Effector CD8-positive, alpha-beta T cell (primary cell): Measurements from ENCODE around the gene KCNIP4.

Experiments used
- DNase-seq: peaks from one replicate; lab custom pipeline; 2025; lab: John Stamatoyannopoulos, UW

KCNIP4 gene

GRCh38 chr4:21688596-21689265 lies 259.8 kb downstream of the KCNIP4 start:
- DNase-seq, result no peak

- no peak for DNase-seq
Measured at GRCh38 chr4:21685911-21686310, 262.7 kb downstream of the KCNIP4 start.

DNA sequence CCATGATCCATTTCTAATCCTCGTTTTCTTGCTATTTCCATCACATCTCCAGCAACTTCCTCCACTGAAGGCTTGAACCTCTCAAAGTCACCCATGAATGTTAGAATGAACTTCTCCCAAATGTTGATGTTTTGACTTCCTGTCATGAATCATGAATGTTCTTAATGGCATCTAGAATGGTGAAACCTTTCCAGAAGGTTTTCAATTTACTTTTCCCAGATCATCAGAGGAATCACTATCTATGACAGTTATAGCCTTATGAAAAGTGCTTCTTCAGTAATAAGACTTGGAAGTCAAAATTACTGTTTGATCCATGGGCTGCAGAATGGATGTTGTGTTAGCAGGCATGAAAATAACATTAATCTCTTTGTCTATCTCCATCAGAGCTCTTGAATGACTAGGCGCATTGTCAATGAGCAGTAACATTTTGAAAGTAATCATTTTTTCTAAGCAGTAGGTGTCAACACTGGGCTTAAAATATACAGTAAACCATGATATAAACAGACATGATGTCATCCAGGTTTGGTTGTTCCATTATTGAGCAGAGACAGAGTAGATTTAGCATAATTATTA lies 268.2 kb downstream of the KCNIP4 start:
- DNase-seq, result no peak

- no peak for DNase-seq
Measured at GRCh38 chr4:21678711-21679110, 269.9 kb downstream of the KCNIP4 start.

DNA sequence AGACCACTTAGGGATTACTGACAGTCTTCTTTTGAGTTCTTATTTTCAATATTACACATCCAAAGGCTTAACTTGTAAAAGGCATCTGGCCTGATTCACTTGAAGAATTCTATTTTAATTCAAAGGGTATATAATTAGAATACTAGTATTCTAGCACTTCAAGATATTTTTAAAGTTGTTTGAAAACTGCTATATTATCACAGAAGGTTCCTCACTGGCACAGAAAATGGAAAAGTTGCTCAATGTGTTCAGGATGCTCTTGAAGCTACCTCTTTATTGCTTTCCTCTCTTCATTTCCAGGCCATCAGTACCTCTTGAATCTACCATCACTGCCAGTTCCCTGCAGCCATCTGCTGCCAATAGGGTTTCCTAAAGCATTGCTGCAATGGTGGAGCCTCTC lies 271.4 kb downstream of the KCNIP4 start:
- DNase-seq, result no peak

- DNase-seq, result no peak
Measured at GRCh38 chr4:21664355-21664754, 284.2 kb downstream of the KCNIP4 start.

GRCh38 chr4:21656832-21657231 lies 291.7 kb downstream of the KCNIP4 start:
- no peak for DNase-seq

- DNase-seq, result no peak
Measured at GRCh38 chr4:21655031-21655430, 293.5 kb downstream of the KCNIP4 start.

DNA sequence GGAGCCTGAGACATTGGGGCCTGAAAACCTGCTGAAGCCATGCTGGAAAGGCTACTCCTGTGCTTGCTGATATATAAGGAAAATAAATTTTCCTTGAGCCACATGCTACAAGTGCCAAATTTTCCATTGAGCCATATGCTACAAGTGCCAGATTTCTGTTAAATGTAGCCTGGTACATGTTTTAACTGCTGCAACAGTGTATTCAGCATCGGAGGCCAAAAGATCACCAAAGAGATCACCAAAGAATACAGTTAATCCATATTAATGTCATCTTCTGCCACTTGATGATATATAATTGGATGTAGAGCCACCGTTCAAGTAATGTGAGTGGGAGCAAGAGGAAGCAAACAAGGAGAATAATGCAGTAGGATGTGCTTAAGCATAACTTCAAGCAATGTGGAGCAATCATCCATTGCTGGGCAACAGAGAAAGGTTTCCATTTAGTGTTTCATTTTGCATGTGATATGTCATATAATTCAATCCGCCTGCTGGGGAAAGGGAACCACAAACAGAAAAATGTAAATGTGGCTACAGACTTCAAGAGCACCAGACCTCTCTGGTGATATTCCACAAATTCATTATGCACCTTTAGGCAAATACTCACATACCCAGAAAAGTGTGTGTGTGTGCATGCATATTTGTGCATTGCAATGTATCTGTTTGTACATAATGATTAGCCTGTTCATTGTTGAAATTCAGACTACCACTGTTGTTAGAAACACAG lies 295.9 kb downstream of the KCNIP4 start:
- DNase-seq, result no peak

- no peak for DNase-seq
Measured at GRCh38 chr4:21649391-21650090, 299.0 kb downstream of the KCNIP4 start.

DNA sequence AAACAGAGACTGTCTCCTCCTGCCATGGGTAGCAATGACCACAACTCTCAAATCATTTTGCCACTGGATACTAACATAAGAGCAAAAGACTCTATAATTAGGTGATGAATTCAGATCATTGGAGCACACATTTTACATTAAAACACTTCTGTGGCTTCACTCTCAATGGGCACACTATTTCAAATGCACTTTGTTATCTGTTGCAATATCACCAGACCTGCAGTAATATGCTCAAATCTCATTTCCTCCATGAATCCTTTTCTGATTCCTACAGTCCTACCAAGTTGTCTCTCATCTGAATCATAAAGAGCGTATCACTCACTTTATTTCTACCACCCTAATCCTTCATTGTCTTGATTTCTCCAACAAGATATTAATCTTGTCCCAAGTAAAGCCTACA lies 302.8 kb downstream of the KCNIP4 start:
- no peak for DNase-seq

GRCh38 chr4:21641696-21642095 lies 306.9 kb downstream of the KCNIP4 start:
- DNase-seq, result no peak

DNA sequence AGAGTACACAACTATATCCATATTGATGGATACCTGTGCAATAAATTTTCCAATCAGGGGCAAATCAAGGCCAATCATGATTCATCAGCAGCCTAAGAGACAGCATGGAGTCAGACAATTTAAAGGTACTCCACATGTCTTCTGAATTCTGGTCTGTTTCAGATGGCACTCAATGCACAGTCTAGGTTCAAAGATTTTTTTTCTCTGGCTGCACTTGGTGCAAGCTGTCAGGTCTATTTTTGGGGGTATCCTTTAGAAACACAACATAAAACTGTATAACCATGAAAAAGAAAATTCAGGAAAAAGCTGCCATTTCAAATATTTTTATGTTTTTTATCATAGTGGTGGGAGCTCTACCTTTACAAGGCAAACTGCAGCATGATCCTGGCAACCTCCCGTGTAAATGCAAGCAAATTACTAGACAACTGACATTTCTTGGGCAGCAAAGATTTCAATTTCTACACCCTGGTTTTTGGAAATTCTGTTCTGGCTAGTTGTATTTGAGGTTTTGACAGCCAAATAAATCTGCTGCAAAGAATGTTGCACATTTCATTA lies 310.3 kb downstream of the KCNIP4 start:
- no peak for DNase-seq

DNA sequence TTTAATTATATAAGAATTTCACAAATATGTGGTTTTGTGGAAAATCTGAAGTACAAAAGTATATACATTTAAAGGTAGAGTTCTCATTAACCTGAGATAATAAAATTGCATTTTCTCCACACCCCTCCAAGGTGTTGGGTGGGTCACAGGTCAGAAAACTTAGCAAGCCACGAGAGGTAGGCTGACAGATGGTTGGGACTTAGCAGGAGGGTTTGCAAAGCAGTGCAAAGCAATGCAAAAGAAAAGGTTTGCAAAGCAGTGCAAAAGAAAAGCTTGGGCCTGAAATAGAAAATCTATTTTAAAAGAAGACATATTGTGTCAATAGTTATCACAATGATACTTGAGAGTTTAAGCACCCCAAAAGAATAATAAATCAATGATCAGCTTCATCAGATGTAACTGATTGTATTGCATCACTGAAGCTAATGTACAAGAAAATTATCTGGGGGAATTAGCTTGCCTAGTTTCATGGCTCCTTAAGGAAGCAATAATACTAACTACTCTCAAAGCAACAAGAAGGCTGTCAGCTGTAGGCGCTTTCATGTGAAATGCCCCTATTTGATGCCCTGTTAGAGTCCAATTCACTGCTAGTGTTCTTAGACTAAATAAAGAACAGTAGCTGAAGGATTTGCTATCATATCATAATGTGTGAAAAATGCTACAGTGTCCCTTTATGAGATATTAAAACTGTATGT lies 319.5 kb downstream of the KCNIP4 start:
- DNase-seq, result no peak

DNA sequence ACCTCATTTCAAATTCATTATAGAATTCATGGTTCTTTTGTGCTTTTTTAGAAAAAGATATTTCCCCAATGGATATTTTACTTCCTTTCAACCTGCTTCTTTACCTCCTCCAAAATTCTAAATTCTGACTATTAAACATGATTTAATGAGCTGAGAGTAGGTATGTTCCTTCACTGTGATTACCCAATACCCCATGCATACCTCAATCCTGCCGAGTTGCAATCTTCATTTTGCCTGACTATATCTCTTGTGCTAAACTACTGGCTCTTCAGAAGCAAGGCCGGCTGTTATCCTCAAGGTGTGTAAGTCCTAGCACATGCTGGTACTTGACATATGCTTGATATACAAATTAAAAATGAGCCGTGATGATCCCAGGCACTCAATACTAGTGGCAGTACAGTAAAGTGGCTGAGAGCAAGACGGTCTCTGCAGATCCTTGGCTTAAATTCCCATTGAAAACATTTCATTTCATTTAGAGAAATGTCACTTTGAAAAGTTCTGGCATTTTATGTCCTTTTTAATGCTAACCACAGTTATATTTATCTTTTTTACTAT lies 320.4 kb downstream of the KCNIP4 start:
- DNase-seq, result no peak

DNA sequence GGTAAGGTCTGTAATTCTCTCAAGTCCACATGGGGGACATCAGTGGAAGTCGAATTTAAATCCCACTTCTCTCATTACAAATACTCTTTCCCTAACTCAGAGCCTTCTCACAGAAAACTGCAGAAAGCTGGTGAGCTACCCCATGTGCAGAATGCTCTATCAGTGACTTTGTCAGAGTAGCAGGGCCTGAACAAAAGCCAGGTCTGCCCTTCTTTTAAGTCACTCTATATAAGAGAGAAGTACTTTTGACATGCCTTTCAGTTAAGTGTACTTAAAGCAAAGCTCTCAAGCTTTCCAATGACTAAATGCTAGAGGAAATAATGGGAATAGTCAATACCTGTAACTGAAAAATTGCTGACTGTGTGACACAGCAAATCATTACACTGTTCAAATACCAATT lies 323.1 kb downstream of the KCNIP4 start:
- no peak for DNase-seq

- DNase-seq, result no peak
Measured at GRCh38 chr4:21605006-21605405, 343.6 kb downstream of the KCNIP4 start.

DNA sequence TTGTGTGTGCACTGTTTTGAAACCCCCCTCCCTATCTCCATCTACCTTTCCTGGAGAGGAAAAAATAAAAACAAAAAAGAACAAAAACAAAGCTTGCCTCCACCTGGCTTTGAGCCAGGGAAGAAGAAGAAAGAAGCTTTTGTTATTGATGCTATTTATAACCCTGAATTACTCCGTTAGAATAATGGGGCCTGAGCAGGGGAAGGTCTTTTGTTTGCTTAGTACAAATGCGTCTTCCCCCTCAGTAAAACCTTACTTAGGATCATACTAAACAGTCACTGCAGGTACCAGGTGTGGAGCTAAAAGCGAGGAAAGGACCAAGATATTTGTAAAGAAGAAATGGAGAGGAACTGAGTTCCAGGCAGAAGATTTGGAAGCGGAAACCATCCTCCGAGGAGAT lies 352.1 kb downstream of the KCNIP4 start:
- no peak for DNase-seq

DNA sequence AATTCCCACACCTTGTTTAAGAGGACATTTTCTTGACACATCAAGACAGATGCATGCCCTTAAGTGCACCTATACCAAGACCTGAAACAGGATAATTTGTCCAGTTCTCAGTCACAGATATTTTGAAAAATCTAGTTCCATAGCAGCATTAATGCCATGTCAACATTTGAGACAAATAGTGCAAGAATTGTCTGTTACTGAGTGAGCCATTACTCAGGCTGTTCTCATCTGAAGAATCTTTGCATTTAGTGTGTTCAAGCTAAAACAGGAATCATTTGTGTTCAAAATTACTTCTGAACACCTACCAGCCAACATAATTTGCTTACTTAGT lies 354.9 kb downstream of the KCNIP4 start:
- no peak for DNase-seq

- DNase-seq, result no peak
Measured at GRCh38 chr4:21592970-21593670, 355.5 kb downstream of the KCNIP4 start.

DNA sequence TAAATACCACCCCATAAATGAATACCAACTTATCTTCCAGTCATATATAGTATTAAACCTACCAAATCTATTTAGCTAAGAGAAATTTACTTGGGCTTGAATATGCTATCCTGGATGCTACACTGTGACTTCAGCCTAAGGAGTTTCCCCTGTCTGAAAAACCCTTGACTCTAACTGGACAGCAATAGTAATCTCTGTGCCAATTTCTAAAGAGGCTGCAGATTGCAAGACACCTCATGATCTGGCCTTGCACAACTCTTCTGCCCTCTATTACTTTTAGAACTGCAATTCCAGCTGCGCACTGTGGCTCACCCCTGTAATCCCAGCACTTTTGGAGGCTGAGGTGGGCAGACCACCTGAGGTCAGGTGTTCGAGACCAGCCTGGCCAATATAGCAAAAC lies 371.5 kb downstream of the KCNIP4 start:
- no peak for DNase-seq
